Skeletal muscle tissue (tissue), 4 donors: ENCODE measurements around the gene AKAP12. TPM values are rescaled to one million over a fixed set of nuclear protein-coding genes. Genes with fewer than 3 reads are reported as not detected.

Experiments
- H3K27ac ChIP-seq: one replicate; pipeline ENCODE4 v1.7.0; 2013; ENCODE audit warnings: mild to moderate bottlenecking, low read depth, low read length, inconsistent platforms
- H3K27me3 ChIP-seq, 3 donors: one replicate each; pipeline ENCODE4 v1.7.0; 2013; ENCODE audit warnings: low read length in 3 of 3; ENCODE audit not compliant: control insufficient read depth in 3 of 3, insufficient read depth in 3 of 3
- H3K36me3 ChIP-seq, 3 donors: one replicate each; pipeline ENCODE4 v1.7.0; 2013; ENCODE audit warnings: low read length in 3 of 3; ENCODE audit not compliant: control insufficient read depth in 3 of 3, insufficient read depth in 3 of 3
- H3K4me1 ChIP-seq, 3 donors: one replicate each; pipeline ENCODE4 v1.7.0; 2013; ENCODE audit warnings: low read length in 3 of 3, mild to moderate bottlenecking in 3 of 3; ENCODE audit not compliant: control insufficient read depth in 3 of 3, insufficient read depth in 3 of 3
- H3K4me3 ChIP-seq, 3 donors: one replicate each; pipeline ENCODE4 v1.7.0; 2013; ENCODE audit warnings: low read length in 3 of 3
- H3K9ac ChIP-seq, 3 donors: one replicate each; pipeline ENCODE4 v1.7.0; 2013; ENCODE audit warnings: low read length in 3 of 3, mild to moderate bottlenecking in 3 of 3, moderate library complexity in 2 of 3, low read depth in 1 of 3
- H3K9me3 ChIP-seq, 3 donors: one replicate each; pipeline ENCODE4 v1.7.0; 2013; ENCODE audit warnings: low read length in 3 of 3; ENCODE audit not compliant: control insufficient read depth in 3 of 3
- total RNA-seq: library from RNA; depleted of rRNA; stranded (reverse); fragments of >200 nt; gene quantifications from one replicate; pipeline ENCODE4 v1.2.3, GENCODE V29; 2014
- donor health status: Osteomylitis.

The AKAP12 gene
- total RNA-seq, 1 donor from 2014 or later: 99.7 TPM

- Histone ChIP-seq H3K36me3 (no peaks in the 10 kb centered on the region), H3K27ac (no peak overlapping the region), H3K4me1 (peaks cover 8 to 18% (median 10%) of the 10 kb centered on the region in 3 donors), H3K9me3 (no peaks in the 10 kb centered on the region), H3K4me3 (no peak overlapping the region), H3K9ac (no peak overlapping the region), H3K27me3 (no peaks in the 10 kb centered on the region)
Observed at GRCh38 chr6:151384151-151384550, 144.4 kb downstream of the AKAP12 start.

- Histone ChIP-seq H3K27ac (no peak overlapping the region), H3K9me3 (no peaks in the 10 kb centered on the region), H3K9ac (no peak overlapping the region), H3K27me3 (no peaks in the 10 kb centered on the region), H3K4me1 (peaks cover 10 to 18% (median 11%) of the 10 kb centered on the region in 3 donors), H3K36me3 (no peaks in the 10 kb centered on the region), H3K4me3 (no peak overlapping the region)
Observed at GRCh38 chr6:151385177-151385576, 145.4 kb downstream of the AKAP12 start.

GRCh38 chr6:151387175-151387970 lies 147.6 kb downstream of the AKAP12 start:
- Histone ChIP-seq H3K4me1 (peaks cover 11 to 14% (median 13%) of the 10 kb centered on the region in 3 donors), H3K27me3 (no peaks in the 10 kb centered on the region), H3K9me3 (no peaks in the 10 kb centered on the region), H3K27ac (no peak overlapping the region), H3K9ac (peak overlapping the region in 1 of 3 donors; percentile 19), H3K36me3 (no peaks in the 10 kb centered on the region), H3K4me3 (no peak overlapping the region)

- Histone ChIP-seq H3K27ac (peak overlapping the region; percentile 20), H3K4me3 (no peak overlapping the region)
Observed at GRCh38 chr6:151388236-151388635, 148.5 kb downstream of the AKAP12 start.

GRCh38 chr6:151388997-151389617 lies 149.3 kb downstream of the AKAP12 start:
- H3K9ac ChIP-seq: peak overlapping the region; percentile 70 to 94 (median 94)
- H3K4me3 ChIP-seq: peak overlapping the region; percentile 82 to 89 (median 86)
- H3K36me3 ChIP-seq: no peaks in the 10 kb centered on the region
- H3K4me1 ChIP-seq: peaks cover 27 to 30% (median 28%) of the 10 kb centered on the region in 3 donors
- H3K27me3 ChIP-seq: no peaks in the 10 kb centered on the region
- H3K9me3 ChIP-seq: no peaks in the 10 kb centered on the region
- H3K27ac ChIP-seq: peak overlapping the region; percentile 97

More at GRCh38 chr6:151388236-151388635, 148.5 kb downstream of the AKAP12 start:
- H3K9ac ChIP-seq: no peak overlapping the region
- H3K4me1 ChIP-seq: peaks cover 20 to 23% (median 21%) of the 10 kb centered on the region in 3 donors
- H3K9me3 ChIP-seq: no peaks in the 10 kb centered on the region
- no peaks in the 10 kb centered on the region for H3K27me3 ChIP-seq
- no peaks in the 10 kb centered on the region for H3K36me3 ChIP-seq

GRCh38 chr6:151389618-151390275 lies 150.0 kb downstream of the AKAP12 start:
- no peaks in the 10 kb centered on the region for H3K36me3 ChIP-seq
- peak overlapping the region; percentile 70 to 94 (median 94) for H3K9ac ChIP-seq
- no peaks in the 10 kb centered on the region for H3K27me3 ChIP-seq
- peak overlapping the region; percentile 97 for H3K27ac ChIP-seq
- peak overlapping the region; percentile 82 to 89 (median 86) for H3K4me3 ChIP-seq
- peaks cover 28 to 30% (median 29%) of the 10 kb centered on the region in 3 donors for H3K4me1 ChIP-seq
- no peaks in the 10 kb centered on the region for H3K9me3 ChIP-seq

- peaks cover 29 to 30% (median 30%) of the 10 kb centered on the region in 3 donors for H3K4me1 ChIP-seq
- no peaks in the 10 kb centered on the region for H3K9me3 ChIP-seq
Observed at GRCh38 chr6:151390276-151390850, 150.6 kb downstream of the AKAP12 start.

GRCh38 chr6:151390851-151391470 lies 151.2 kb downstream of the AKAP12 start:
- no peaks in the 10 kb centered on the region for H3K36me3 ChIP-seq
- peaks cover 29 to 32% (median 30%) of the 10 kb centered on the region in 3 donors for H3K4me1 ChIP-seq
- H3K9ac ChIP-seq: peak overlapping the region; percentile 77 to 94 (median 90)
- no peaks in the 10 kb centered on the region for H3K27me3 ChIP-seq
- H3K4me3 ChIP-seq: peak overlapping the region; percentile 66 to 86 (median 82)
- peak overlapping the region; percentile 97 for H3K27ac ChIP-seq
- H3K9me3 ChIP-seq: no peaks in the 10 kb centered on the region

More at GRCh38 chr6:151390276-151390850, 150.6 kb downstream of the AKAP12 start:
- Histone ChIP-seq H3K9ac (peak overlapping the region; percentile 76 to 94 (median 90)), H3K27me3 (no peaks in the 10 kb centered on the region), H3K36me3 (no peaks in the 10 kb centered on the region), H3K4me3 (peak overlapping the region; percentile 54 to 86 (median 82)), H3K27ac (peak overlapping the region; percentile 97)
